Activated T-helper 17 cell treated with anti-CD3 and anti-CD28 coated beads, Interleukin-2, amount 50 U/mL, for 72 hours (primary cell): ENCODE results near the gene DYNC2H1. TPM values are rescaled to one million over a fixed set of nuclear protein-coding genes. Genes with fewer than 3 reads are reported as not detected.

Experiments used
- ATAC-seq: fragments of 150-1000 bp; cut with Tn5 transposase; replicated peaks from 2 replicates; pipeline ENCODE4 v1.10.0; 2021; ENCODE audit warnings: mild to moderate bottlenecking, moderate library complexity
- H3K27ac Mint-ChIP-seq: one replicate; pipeline ENCODE4 v1.8.0; 2022; ENCODE audit warnings: mixed read lengths
- H3K27me3 Mint-ChIP-seq: one replicate; pipeline ENCODE4 v1.8.0; 2022; ENCODE audit warnings: mixed read lengths
- H3K36me3 Mint-ChIP-seq: one replicate; pipeline ENCODE4 v1.8.0; 2022; ENCODE audit warnings: low read depth, mild to moderate bottlenecking, mixed read lengths
- H3K4me1 Mint-ChIP-seq: one replicate; pipeline ENCODE4 v1.8.0; 2022; ENCODE audit warnings: mixed read lengths
- H3K4me3 Mint-ChIP-seq: one replicate; pipeline ENCODE4 v1.8.0; 2022; ENCODE audit warnings: mild to moderate bottlenecking, mixed read lengths
- H3K9me3 Mint-ChIP-seq: one replicate; pipeline ENCODE4 v1.8.0; 2022; ENCODE audit warnings: mixed read lengths
- total RNA-seq, 2 donors: library from RNA; stranded (reverse); gene quantifications; one replicate each; pipeline ENCODE4 v1.2.3, GENCODE V29; 2022

The DYNC2H1 gene
- total RNA-seq, 2 donors from 2014 or later: 2.2 to 2.5 TPM

- H3K4me1 Mint-ChIP-seq: no peaks in the 10 kb centered on the region
- no peak for ATAC-seq
- no peaks in the 10 kb centered on the region for H3K27me3 Mint-ChIP-seq
- H3K27ac Mint-ChIP-seq: no peak overlapping the region
- no peaks in the 10 kb centered on the region for H3K9me3 Mint-ChIP-seq
- no peak overlapping the region for H3K4me3 Mint-ChIP-seq
- H3K36me3 Mint-ChIP-seq: no peaks in the 10 kb centered on the region
These were observed 344.9 kb downstream of the DYNC2H1 start for GRCh38 chr11:103453915-103454709.

GRCh38 chr11:103464420-103464819 is 355.2 kb downstream of the DYNC2H1 start:
- H3K4me1 Mint-ChIP-seq: no peaks in the 10 kb centered on the region
- H3K27ac Mint-ChIP-seq: no peak overlapping the region
- H3K27me3 Mint-ChIP-seq: no peaks in the 10 kb centered on the region
- H3K36me3 Mint-ChIP-seq: no peaks in the 10 kb centered on the region
- H3K4me3 Mint-ChIP-seq: no peak overlapping the region
- no peaks in the 10 kb centered on the region for H3K9me3 Mint-ChIP-seq
- no peak for ATAC-seq

GRCh38 chr11:103465555-103466140 is 356.4 kb downstream of the DYNC2H1 start:
- Mint-ChIP-seq H3K36me3 (no peaks in the 10 kb centered on the region), H3K4me1 (no peaks in the 10 kb centered on the region), H3K27me3 (no peaks in the 10 kb centered on the region), H3K9me3 (no peaks in the 10 kb centered on the region), H3K4me3 (no peak overlapping the region), H3K27ac (no peak overlapping the region)
- ATAC-seq: no peak

- no peak overlapping the region for H3K27ac Mint-ChIP-seq
- no peaks in the 10 kb centered on the region for H3K27me3 Mint-ChIP-seq
- H3K36me3 Mint-ChIP-seq: no peaks in the 10 kb centered on the region
- no peak overlapping the region for H3K4me3 Mint-ChIP-seq
- no peaks in the 10 kb centered on the region for H3K9me3 Mint-ChIP-seq
- no peaks in the 10 kb centered on the region for H3K4me1 Mint-ChIP-seq
- ATAC-seq: no peak
These were observed 362.3 kb downstream of the DYNC2H1 start for GRCh38 chr11:103471546-103471945.

- Mint-ChIP-seq H3K4me1 (no peaks in the 10 kb centered on the region), H3K27me3 (no peaks in the 10 kb centered on the region), H3K4me3 (no peak overlapping the region), H3K9me3 (no peaks in the 10 kb centered on the region), H3K27ac (no peak overlapping the region), H3K36me3 (no peaks in the 10 kb centered on the region)
- no peak for ATAC-seq
These were observed 367.6 kb downstream of the DYNC2H1 start for GRCh38 chr11:103476874-103477273.

- no peak overlapping the region for H3K4me3 Mint-ChIP-seq
- H3K27ac Mint-ChIP-seq: no peak overlapping the region
- H3K36me3 Mint-ChIP-seq: no peaks in the 10 kb centered on the region
- no peaks in the 10 kb centered on the region for H3K27me3 Mint-ChIP-seq
- ATAC-seq: no peak
- H3K9me3 Mint-ChIP-seq: no peaks in the 10 kb centered on the region
- H3K4me1 Mint-ChIP-seq: no peaks in the 10 kb centered on the region
These were observed 371.2 kb downstream of the DYNC2H1 start for GRCh38 chr11:103480421-103480820.

GRCh38 chr11:103483996-103484395 is 374.8 kb downstream of the DYNC2H1 start:
- H3K27me3 Mint-ChIP-seq: no peaks in the 10 kb centered on the region
- no peaks in the 10 kb centered on the region for H3K36me3 Mint-ChIP-seq
- no peak overlapping the region for H3K27ac Mint-ChIP-seq
- ATAC-seq: no peak
- no peaks in the 10 kb centered on the region for H3K9me3 Mint-ChIP-seq
- no peak overlapping the region for H3K4me3 Mint-ChIP-seq
- H3K4me1 Mint-ChIP-seq: no peaks in the 10 kb centered on the region

- Mint-ChIP-seq H3K4me1 (no peaks in the 10 kb centered on the region), H3K36me3 (no peaks in the 10 kb centered on the region), H3K27ac (no peak overlapping the region), H3K4me3 (no peak overlapping the region), H3K9me3 (no peaks in the 10 kb centered on the region), H3K27me3 (no peaks in the 10 kb centered on the region)
- ATAC-seq: no peak
These were observed 375.3 kb downstream of the DYNC2H1 start for GRCh38 chr11:103484545-103484944.

- Mint-ChIP-seq H3K4me1 (no peaks in the 10 kb centered on the region), H3K4me3 (no peak overlapping the region), H3K27me3 (no peaks in the 10 kb centered on the region), H3K9me3 (no peaks in the 10 kb centered on the region), H3K27ac (no peak overlapping the region), H3K36me3 (no peaks in the 10 kb centered on the region)
- no peak for ATAC-seq
These were observed 377.4 kb downstream of the DYNC2H1 start for GRCh38 chr11:103486604-103487003.

GRCh38 chr11:103487113-103487512 is 377.9 kb downstream of the DYNC2H1 start:
- H3K9me3 Mint-ChIP-seq: no peaks in the 10 kb centered on the region
- H3K4me3 Mint-ChIP-seq: no peak overlapping the region
- no peak for ATAC-seq
- H3K27me3 Mint-ChIP-seq: no peaks in the 10 kb centered on the region
- no peaks in the 10 kb centered on the region for H3K4me1 Mint-ChIP-seq
- H3K27ac Mint-ChIP-seq: no peak overlapping the region
- no peaks in the 10 kb centered on the region for H3K36me3 Mint-ChIP-seq

GRCh38 chr11:103488031-103488461 is 378.8 kb downstream of the DYNC2H1 start:
- Mint-ChIP-seq H3K9me3 (no peaks in the 10 kb centered on the region), H3K27ac (peak overlapping the region; percentile 27), H3K36me3 (no peaks in the 10 kb centered on the region), H3K4me3 (no peak overlapping the region), H3K4me1 (no peaks in the 10 kb centered on the region), H3K27me3 (no peaks in the 10 kb centered on the region)
- peak; percentile 92 for ATAC-seq

- Mint-ChIP-seq H3K27me3 (no peaks in the 10 kb centered on the region), H3K4me3 (no peak overlapping the region), H3K9me3 (no peaks in the 10 kb centered on the region), H3K4me1 (no peaks in the 10 kb centered on the region), H3K36me3 (no peaks in the 10 kb centered on the region), H3K27ac (peak overlapping the region; percentile 27)
- peak; percentile 46 for ATAC-seq
These were observed 379.4 kb downstream of the DYNC2H1 start for GRCh38 chr11:103488579-103488978.

- H3K4me3 Mint-ChIP-seq: no peak overlapping the region
- no peaks in the 10 kb centered on the region for H3K9me3 Mint-ChIP-seq
- no peak for ATAC-seq
- peaks cover 2% of the 10 kb centered on the region for H3K27me3 Mint-ChIP-seq
- H3K27ac Mint-ChIP-seq: no peak overlapping the region
- H3K4me1 Mint-ChIP-seq: no peaks in the 10 kb centered on the region
- H3K36me3 Mint-ChIP-seq: no peaks in the 10 kb centered on the region
These were observed 382.6 kb downstream of the DYNC2H1 start for GRCh38 chr11:103491777-103492176.

- H3K9me3 Mint-ChIP-seq: no peaks in the 10 kb centered on the region
- H3K36me3 Mint-ChIP-seq: no peaks in the 10 kb centered on the region
- no peak overlapping the region for H3K27ac Mint-ChIP-seq
- peaks cover 10% of the 10 kb centered on the region for H3K27me3 Mint-ChIP-seq
- ATAC-seq: no peak
- H3K4me1 Mint-ChIP-seq: no peaks in the 10 kb centered on the region
- no peak overlapping the region for H3K4me3 Mint-ChIP-seq
These were observed 385.3 kb downstream of the DYNC2H1 start for GRCh38 chr11:103494491-103494890.

GRCh38 chr11:103497268-103497667 is 388.0 kb downstream of the DYNC2H1 start:
- no peak overlapping the region for H3K4me3 Mint-ChIP-seq
- H3K27ac Mint-ChIP-seq: no peak overlapping the region
- no peaks in the 10 kb centered on the region for H3K36me3 Mint-ChIP-seq
- peaks cover 3% of the 10 kb centered on the region for H3K9me3 Mint-ChIP-seq
- no peaks in the 10 kb centered on the region for H3K4me1 Mint-ChIP-seq
- peaks cover 10% of the 10 kb centered on the region for H3K27me3 Mint-ChIP-seq
- ATAC-seq: no peak
